ENCODE data around the gene TNRC6B.

TNRC6B gene

DNA sequence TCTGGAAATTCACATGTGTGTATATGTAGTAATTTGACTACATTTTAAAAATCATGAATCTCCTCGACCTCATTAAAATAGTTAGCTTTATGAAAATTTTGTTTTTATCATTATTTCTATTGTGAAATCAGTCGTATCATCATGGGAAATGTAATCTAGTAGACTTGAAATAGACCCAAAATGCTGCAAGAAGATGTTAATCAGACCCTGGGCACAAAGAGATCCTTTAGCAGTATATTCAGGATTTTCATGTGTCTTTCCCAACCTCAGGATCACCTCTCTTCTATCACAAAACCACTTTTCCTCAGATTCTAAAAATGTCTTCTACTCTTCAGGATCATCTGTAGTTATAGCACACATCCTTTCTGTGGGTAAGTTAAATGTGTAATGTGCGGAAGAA lies 93.7 kb downstream of the TNRC6B start:
- H3K27ac ChIP-seq (replicated peaks), result no peak overlapping the region
- H3K27me3 ChIP-seq (ENCODE audit: insufficient read depth, poor library complexity, severe bottlenecking), result no peaks in the 10 kb centered on the region
- no peak for DNase-seq (ENCODE audit: low read depth in 1 of 2, low spot score in 1 of 2)
- no peak for TF ChIP-seq SPI1 (IDR thresholded peaks at IDR 0.05; ENCODE audit: borderline replicate concordance, low read depth)
- TF ChIP-seq POLR2AphosphoS5 (IDR thresholded peaks at IDR 0.05; ENCODE audit: low read depth), result no peak
- TF ChIP-seq REST (IDR thresholded peaks at IDR 0.05; ENCODE audit: insufficient replicate concordance, low read depth), result no peak
- TF ChIP-seq CTCF (IDR thresholded peaks at IDR 0.05; ENCODE audit: insufficient read depth, low read length), result no peak
- TF ChIP-seq GABPA (IDR thresholded peaks at IDR 0.05; ENCODE audit: low read depth), result no peak
- no peak overlapping the region for H3K4me3 ChIP-seq (replicated peaks; ENCODE audit: insufficient read depth, low read length)

GRCh38 chr22:40273319-40273718 lies 95.6 kb downstream of the TNRC6B start:
- TF ChIP-seq CTCF (IDR thresholded peaks at IDR 0.05; ENCODE audit: insufficient read depth, low read length), result no peak
- no peak for TF ChIP-seq REST (IDR thresholded peaks at IDR 0.05; ENCODE audit: insufficient replicate concordance, low read depth)
- no peak for TF ChIP-seq GABPA (IDR thresholded peaks at IDR 0.05; ENCODE audit: low read depth)
- no peak for TF ChIP-seq POLR2AphosphoS5 (IDR thresholded peaks at IDR 0.05; ENCODE audit: low read depth)
- no peak for TF ChIP-seq SPI1 (IDR thresholded peaks at IDR 0.05; ENCODE audit: borderline replicate concordance, low read depth)
- Histone ChIP-seq H3K27ac (replicated peaks) (no peak overlapping the region), H3K4me3 (replicated peaks; ENCODE audit: insufficient read depth, low read length) (no peak overlapping the region), H3K27me3 (ENCODE audit: insufficient read depth, poor library complexity, severe bottlenecking) (no peaks in the 10 kb centered on the region)
- no peak for DNase-seq (ENCODE audit: low read depth in 1 of 2, low spot score in 1 of 2)

GRCh38 chr22:40276996-40277823 lies 99.5 kb downstream of the TNRC6B start:
- TF ChIP-seq GABPA (IDR thresholded peaks at IDR 0.05; ENCODE audit: low read depth), result no peak
- TF ChIP-seq POLR2AphosphoS5 (IDR thresholded peaks at IDR 0.05; ENCODE audit: low read depth), result no peak
- no peak for TF ChIP-seq SPI1 (IDR thresholded peaks at IDR 0.05; ENCODE audit: borderline replicate concordance, low read depth)
- no peak for TF ChIP-seq REST (IDR thresholded peaks at IDR 0.05; ENCODE audit: insufficient replicate concordance, low read depth)
- H3K27ac ChIP-seq (replicated peaks), result no peak overlapping the region
- no peaks in the 10 kb centered on the region for H3K27me3 ChIP-seq (ENCODE audit: insufficient read depth, poor library complexity, severe bottlenecking)
- no peak overlapping the region for H3K4me3 ChIP-seq (replicated peaks; ENCODE audit: insufficient read depth, low read length)
- no peak for DNase-seq (ENCODE audit: low read depth in 1 of 2, low spot score in 1 of 2)

Data from HL-60 (cell line).